Epithelial cell of esophagus (primary cell): ENCODE results near the gene NCOA1.

ENCODE experiments used
- DNase-seq: peaks from one replicate; pipeline ENCODE4 v3.0.0; 2010; ENCODE audit warnings: low read depth
- H3K4me3 ChIP-seq: 2 replicates; pipeline ENCODE4 v1.5.1; 2011; ENCODE audit warnings: mild to moderate bottlenecking, low read length, control low read depth
- TF ChIP-seq, protein P1 (sequence below): IDR thresholded peaks from 2 replicates; pipeline ENCODE4 v1.5.1; 2011; ENCODE audit warnings: low read depth, mild to moderate bottlenecking, low read length, control low read depth, inconsistent platforms; ENCODE audit not compliant: insufficient read depth; ENCODE audit errors: missing control alignments

NCOA1 gene

DNA sequence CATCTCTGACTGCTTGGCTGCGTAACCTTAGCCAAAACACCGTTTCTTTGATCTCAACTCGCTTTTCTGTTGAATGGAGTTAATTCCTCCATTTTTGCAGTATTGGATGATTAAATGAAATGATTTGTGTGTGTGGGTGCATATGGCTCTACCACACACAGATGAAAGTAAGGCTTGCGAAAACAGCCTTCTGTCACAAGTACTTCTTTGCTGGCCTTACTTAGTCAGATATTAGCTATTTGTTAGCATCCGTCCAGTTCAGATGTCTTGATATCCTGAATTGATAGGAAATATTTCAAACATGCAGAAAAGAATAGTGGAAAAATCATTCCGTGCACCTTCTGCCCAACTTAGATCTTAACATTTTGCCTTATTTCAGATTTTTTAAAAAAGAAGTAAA is 21.8 kb downstream of the NCOA1 start:
- TF ChIP-seq, protein P1, sequence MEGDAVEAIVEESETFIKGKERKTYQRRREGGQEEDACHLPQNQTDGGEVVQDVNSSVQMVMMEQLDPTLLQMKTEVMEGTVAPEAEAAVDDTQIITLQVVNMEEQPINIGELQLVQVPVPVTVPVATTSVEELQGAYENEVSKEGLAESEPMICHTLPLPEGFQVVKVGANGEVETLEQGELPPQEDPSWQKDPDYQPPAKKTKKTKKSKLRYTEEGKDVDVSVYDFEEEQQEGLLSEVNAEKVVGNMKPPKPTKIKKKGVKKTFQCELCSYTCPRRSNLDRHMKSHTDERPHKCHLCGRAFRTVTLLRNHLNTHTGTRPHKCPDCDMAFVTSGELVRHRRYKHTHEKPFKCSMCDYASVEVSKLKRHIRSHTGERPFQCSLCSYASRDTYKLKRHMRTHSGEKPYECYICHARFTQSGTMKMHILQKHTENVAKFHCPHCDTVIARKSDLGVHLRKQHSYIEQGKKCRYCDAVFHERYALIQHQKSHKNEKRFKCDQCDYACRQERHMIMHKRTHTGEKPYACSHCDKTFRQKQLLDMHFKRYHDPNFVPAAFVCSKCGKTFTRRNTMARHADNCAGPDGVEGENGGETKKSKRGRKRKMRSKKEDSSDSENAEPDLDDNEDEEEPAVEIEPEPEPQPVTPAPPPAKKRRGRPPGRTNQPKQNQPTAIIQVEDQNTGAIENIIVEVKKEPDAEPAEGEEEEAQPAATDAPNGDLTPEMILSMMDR = no peak
- H3K4me3 ChIP-seq = no peak overlapping the region
- no peak for DNase-seq

- H3K4me3 ChIP-seq = no peak overlapping the region
- DNase-seq = no peak
- TF ChIP-seq, protein P1 = no peak
Measured at GRCh38 chr2:24513281-24514071, 22.4 kb downstream of the NCOA1 start.

DNA sequence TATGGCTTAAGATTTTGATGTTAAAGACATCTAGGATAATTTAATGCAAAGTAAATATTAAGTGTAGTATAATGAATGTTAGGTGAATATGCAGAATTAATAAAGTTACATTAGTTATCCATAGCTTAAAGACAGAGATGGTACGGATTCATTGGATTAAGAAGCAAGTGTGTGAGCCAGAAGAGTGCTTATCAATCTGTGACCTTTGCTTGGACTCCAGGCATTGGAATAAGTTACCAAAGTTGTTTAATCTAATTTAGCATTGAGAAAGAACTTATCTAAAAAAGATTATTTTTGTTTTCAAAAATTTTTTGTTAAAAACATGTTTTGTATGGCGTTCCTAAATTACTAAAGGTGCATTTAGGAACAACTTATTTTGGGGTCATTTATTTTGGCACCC is 23.8 kb downstream of the NCOA1 start:
- TF ChIP-seq, protein P1 = no peak
- DNase-seq = no peak
- H3K4me3 ChIP-seq = no peak overlapping the region

DNA sequence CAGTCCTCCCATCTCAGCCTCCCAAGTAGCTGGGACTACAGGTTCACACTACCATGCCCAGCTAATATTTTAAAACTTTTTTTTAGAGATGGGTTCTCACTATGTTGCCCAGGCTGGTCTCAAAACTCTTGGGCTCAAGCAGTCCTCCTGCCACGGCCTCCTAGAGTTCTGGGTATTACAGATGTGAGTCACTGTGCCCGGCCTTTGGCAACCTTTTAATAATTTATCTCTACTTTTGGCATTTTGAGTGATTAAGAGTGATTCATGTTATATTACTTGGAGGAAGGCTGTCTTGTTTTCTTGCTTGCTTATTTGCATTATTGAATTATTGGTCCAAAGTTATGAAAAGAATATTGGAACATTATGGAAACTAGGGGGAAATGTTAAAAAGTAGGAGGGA is 24.3 kb downstream of the NCOA1 start:
- no peak overlapping the region for H3K4me3 ChIP-seq
- peak; percentile 36 for DNase-seq
- TF ChIP-seq, protein P1 = no peak

- TF ChIP-seq, protein P1 = no peak
- no peak overlapping the region for H3K4me3 ChIP-seq
- no peak for DNase-seq
Measured at GRCh38 chr2:24515831-24516230, 24.8 kb downstream of the NCOA1 start.

- H3K4me3 ChIP-seq = no peak overlapping the region
- no peak for DNase-seq
- TF ChIP-seq, protein P1 = no peak
Measured at GRCh38 chr2:24517247-24517646, 26.2 kb downstream of the NCOA1 start.

GRCh38 chr2:24520175-24520574 is 29.1 kb downstream of the NCOA1 start:
- DNase-seq = no peak
- TF ChIP-seq, protein P1 = no peak
- H3K4me3 ChIP-seq = no peak overlapping the region
